Astrocyte (in vitro differentiated cells and primary cell): ENCODE data around the gene RECK. TPM values are rescaled to one million over a fixed set of nuclear protein-coding genes. Genes with fewer than 3 reads are reported as not detected.

ENCODE experiments used
- DNase-seq: peaks from one replicate; pipeline ENCODE4 v3.0.0-alpha.2; 2010; ENCODE audit warnings: low read depth
- FAIRE-seq: peaks from 2 replicates; lab custom pipeline; 2011; peaks lifted over from hg19 to GRCh38; lab: Jason Lieb, UNC
- H2AFZ ChIP-seq: 2 replicates; pipeline ENCODE4 v1.6.0; 2012; ENCODE audit warnings: low read depth, low read length, inconsistent platforms
- H3K27ac ChIP-seq: 2 replicates; pipeline ENCODE4 v1.5.1; 2011; ENCODE audit warnings: low read depth, low read length, inconsistent platforms
- H3K27me3 ChIP-seq: 2 replicates; pipeline ENCODE4 v1.6.0; 2011; ENCODE audit warnings: low read length, inconsistent platforms; ENCODE audit not compliant: insufficient read depth
- H3K36me3 ChIP-seq: 2 replicates; pipeline ENCODE4 v1.5.1; 2011; ENCODE audit warnings: low read length, inconsistent platforms; ENCODE audit not compliant: insufficient read depth
- H3K4me1 ChIP-seq: 2 replicates; pipeline ENCODE4 v1.5.1; 2011; ENCODE audit warnings: low read length, inconsistent platforms; ENCODE audit not compliant: insufficient read depth
- H3K4me2 ChIP-seq: 2 replicates; pipeline ENCODE4 v1.6.0; 2012; ENCODE audit warnings: low read length, inconsistent platforms
- H3K4me3 ChIP-seq: 2 replicates; pipeline ENCODE4 v1.5.1; 2011; ENCODE audit warnings: low read depth, mild to moderate bottlenecking, low read length, inconsistent platforms; ENCODE audit not compliant: insufficient read depth
- H3K79me2 ChIP-seq: 2 replicates; pipeline ENCODE4 v1.6.0; 2012; ENCODE audit warnings: mild to moderate bottlenecking, low read length, inconsistent platforms; ENCODE audit not compliant: insufficient read depth
- H3K9ac ChIP-seq: 2 replicates; pipeline ENCODE4 v1.6.0; 2012; ENCODE audit warnings: mild to moderate bottlenecking, low read length, inconsistent platforms
- H3K9me3 ChIP-seq: 2 replicates; pipeline ENCODE4 v1.5.1; 2012; ENCODE audit warnings: low read depth, mild to moderate bottlenecking, low read length, inconsistent platforms; ENCODE audit not compliant: insufficient read depth
- H4K20me1 ChIP-seq: 2 replicates; pipeline ENCODE4 v1.6.0; 2012; ENCODE audit warnings: low read length, inconsistent platforms; ENCODE audit not compliant: insufficient read depth
- H3K27ac Mint-ChIP-seq: one replicate; pipeline ENCODE4 v1.8.0; 2021; ENCODE audit warnings: mild to moderate bottlenecking, mixed read lengths; ENCODE audit not compliant: unreplicated experiment
- H3K27me3 Mint-ChIP-seq: one replicate; pipeline ENCODE4 v1.8.0; 2021; ENCODE audit warnings: low read depth, mixed read lengths; ENCODE audit not compliant: unreplicated experiment
- H3K36me3 Mint-ChIP-seq: one replicate; pipeline ENCODE4 v1.8.0; 2021; ENCODE audit warnings: low read depth, mixed read lengths; ENCODE audit not compliant: unreplicated experiment
- H3K4me1 Mint-ChIP-seq: one replicate; pipeline ENCODE4 v1.8.0; 2021; ENCODE audit warnings: low read depth, mixed read lengths; ENCODE audit not compliant: unreplicated experiment
- H3K4me3 Mint-ChIP-seq: one replicate; pipeline ENCODE4 v1.8.0; 2021; ENCODE audit warnings: mild to moderate bottlenecking, moderate library complexity, mixed read lengths; ENCODE audit not compliant: unreplicated experiment
- H3K9me3 Mint-ChIP-seq: one replicate; pipeline ENCODE4 v1.8.0; 2021; ENCODE audit warnings: mild to moderate bottlenecking, mixed read lengths; ENCODE audit not compliant: unreplicated experiment
- CTCF ChIP-seq: IDR thresholded peaks from 2 replicates; pipeline ENCODE4 v1.5.1; 2011; ENCODE audit warnings: low read depth, mild to moderate bottlenecking, inconsistent platforms, low read length, moderate library complexity; ENCODE audit not compliant: insufficient read depth
- EZH2 ChIP-seq: IDR thresholded peaks from 2 replicates; pipeline ENCODE4 v1.6.1; 2012; ENCODE audit warnings: mild to moderate bottlenecking, low read length, inconsistent platforms; ENCODE audit not compliant: insufficient read depth
- total RNA-seq: library from RNA; stranded (reverse); gene quantifications from 2 replicates; pipeline ENCODE4 v1.2.1, GENCODE V29; 2021

The RECK gene
- total RNA-seq, 1 donor from 2014 or later = 21.6 TPM

DNA sequence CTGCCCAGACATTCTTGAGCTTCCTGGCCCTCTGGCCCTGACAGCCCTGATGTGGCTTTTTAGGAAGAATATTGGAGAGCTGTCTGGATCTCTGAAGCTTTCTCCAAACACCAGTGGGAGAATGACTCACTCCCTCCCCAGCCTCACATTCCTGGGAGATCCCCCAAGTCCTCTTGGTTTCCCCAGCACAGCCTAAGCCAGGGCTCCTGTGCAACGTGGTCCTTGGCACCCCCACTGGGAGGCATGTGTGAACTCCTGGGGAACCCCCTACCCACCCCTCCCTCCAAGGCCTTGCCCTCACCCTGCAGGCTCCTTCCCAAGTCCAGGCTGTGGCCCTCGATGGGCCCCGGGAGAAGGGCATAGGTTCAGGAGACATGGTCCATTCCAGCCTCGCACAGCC, 112.5 kb downstream of the RECK start:
- Mint-ChIP-seq H3K4me1 (peaks cover 55% of the 10 kb centered on the region), H3K27ac (peak overlapping the region; percentile 93), H3K4me3 (peak overlapping the region; percentile 20), H3K27me3 (no peaks in the 10 kb centered on the region), H3K9me3 (peaks cover 13% of the 10 kb centered on the region), H3K36me3 (peaks cover 39% of the 10 kb centered on the region)
- DNase-seq (peak; percentile 86), FAIRE-seq (no peak)
- no peak for TF ChIP-seq CTCF
- TF ChIP-seq EZH2 = no peak
- H3K27me3 ChIP-seq = no peaks in the 10 kb centered on the region
- H3K4me2 ChIP-seq = peak overlapping the region; percentile 82
- peak overlapping the region; percentile 68 for H3K9ac ChIP-seq
- H3K79me2 ChIP-seq = peaks cover 14% of the 10 kb centered on the region
- H2AFZ ChIP-seq = no peak overlapping the region
- no peaks in the 10 kb centered on the region for H3K9me3 ChIP-seq
- peak overlapping the region; percentile 43 for H3K4me3 ChIP-seq
- peaks cover 43% of the 10 kb centered on the region for H3K4me1 ChIP-seq
- H3K36me3 ChIP-seq = no peaks in the 10 kb centered on the region
- peaks cover 23% of the 10 kb centered on the region for H4K20me1 ChIP-seq
- peak overlapping the region; percentile 92 for H3K27ac ChIP-seq

DNA sequence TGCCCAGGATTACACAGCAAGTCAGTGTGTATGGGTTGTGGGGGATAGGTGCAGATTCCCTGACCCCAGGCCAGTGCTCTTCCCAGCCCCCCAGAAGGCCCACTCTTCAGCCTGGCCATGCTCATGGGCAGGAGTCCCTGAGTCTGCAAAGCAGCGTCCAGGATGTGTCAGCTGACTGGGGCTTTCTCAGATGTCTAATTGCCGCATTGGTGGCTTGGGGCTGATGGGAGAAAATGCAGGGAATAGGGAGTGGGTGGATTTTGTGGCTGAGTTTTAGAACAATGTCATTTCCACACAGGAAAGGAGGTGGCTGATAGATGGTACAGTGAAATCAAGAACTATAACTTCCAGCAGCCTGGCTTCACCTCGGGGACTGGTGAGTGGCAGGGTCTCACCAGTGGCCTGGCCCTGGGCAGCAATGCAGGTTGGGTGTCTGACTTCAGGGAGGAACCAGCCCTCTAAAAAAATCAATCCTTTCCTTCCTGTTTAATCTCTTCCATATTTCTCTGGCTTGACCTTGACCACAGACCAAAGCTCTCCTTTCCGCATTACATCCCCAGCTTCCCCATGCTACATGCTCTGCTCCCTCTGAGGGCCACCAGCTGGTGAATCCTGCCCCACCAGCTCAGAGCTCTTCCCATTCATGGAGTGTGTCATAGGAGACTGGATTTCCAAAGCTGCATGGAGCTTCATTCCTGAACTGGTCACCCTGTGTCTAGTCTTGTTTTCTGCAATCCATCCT, 114.0 kb downstream of the RECK start:
- H3K4me3 Mint-ChIP-seq = peak overlapping the region; percentile 31
- H3K36me3 Mint-ChIP-seq = peaks cover 30% of the 10 kb centered on the region
- Histone ChIP-seq H3K79me2 (peaks cover under 1% of the 10 kb centered on the region), H4K20me1 (peaks cover 14% of the 10 kb centered on the region), H3K4me2 (peak overlapping the region; percentile 67), H3K27me3 (no peaks in the 10 kb centered on the region), H2AFZ (no peak overlapping the region), H3K9me3 (no peaks in the 10 kb centered on the region), H3K4me3 (no peak overlapping the region), H3K36me3 (no peaks in the 10 kb centered on the region), H3K9ac (no peak overlapping the region), H3K27ac (peak overlapping the region; percentile 38), H3K4me1 (peaks cover 53% of the 10 kb centered on the region)
- FAIRE-seq (no peak), DNase-seq (peak; percentile 50)
- H3K27me3 Mint-ChIP-seq = no peaks in the 10 kb centered on the region
- H3K9me3 Mint-ChIP-seq = peaks cover 9% of the 10 kb centered on the region
- H3K27ac Mint-ChIP-seq = peak overlapping the region; percentile 93
- no peak for TF ChIP-seq CTCF
- no peak for TF ChIP-seq EZH2
- H3K4me1 Mint-ChIP-seq = peaks cover 60% of the 10 kb centered on the region
